Measurements from ENCODE around the gene IGFBP5.

DNA sequence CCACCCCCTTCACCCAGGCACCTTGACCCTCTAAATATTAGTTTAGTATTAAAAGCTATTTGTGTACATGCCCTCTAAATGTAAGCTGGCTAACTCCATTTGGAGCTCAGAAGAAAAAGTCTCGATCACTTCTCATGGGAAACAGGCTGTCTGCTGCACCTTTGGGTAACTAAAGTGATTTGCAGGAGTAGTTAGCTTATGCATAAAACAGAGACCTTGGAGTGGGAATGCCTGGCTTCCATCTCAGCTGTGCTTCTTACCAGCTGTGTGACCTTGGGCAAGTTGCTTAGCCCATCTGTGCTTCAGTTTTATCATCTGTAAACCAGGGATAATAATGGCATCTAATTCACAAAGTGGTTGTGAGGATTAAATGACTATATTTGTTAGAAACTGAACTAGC lies 32.2 kb downstream of the IGFBP5 start:
- TF ChIP-seq, protein P1, sequence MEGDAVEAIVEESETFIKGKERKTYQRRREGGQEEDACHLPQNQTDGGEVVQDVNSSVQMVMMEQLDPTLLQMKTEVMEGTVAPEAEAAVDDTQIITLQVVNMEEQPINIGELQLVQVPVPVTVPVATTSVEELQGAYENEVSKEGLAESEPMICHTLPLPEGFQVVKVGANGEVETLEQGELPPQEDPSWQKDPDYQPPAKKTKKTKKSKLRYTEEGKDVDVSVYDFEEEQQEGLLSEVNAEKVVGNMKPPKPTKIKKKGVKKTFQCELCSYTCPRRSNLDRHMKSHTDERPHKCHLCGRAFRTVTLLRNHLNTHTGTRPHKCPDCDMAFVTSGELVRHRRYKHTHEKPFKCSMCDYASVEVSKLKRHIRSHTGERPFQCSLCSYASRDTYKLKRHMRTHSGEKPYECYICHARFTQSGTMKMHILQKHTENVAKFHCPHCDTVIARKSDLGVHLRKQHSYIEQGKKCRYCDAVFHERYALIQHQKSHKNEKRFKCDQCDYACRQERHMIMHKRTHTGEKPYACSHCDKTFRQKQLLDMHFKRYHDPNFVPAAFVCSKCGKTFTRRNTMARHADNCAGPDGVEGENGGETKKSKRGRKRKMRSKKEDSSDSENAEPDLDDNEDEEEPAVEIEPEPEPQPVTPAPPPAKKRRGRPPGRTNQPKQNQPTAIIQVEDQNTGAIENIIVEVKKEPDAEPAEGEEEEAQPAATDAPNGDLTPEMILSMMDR (IDR thresholded peaks at IDR 0.05; ENCODE audit: poor library complexity), result no peak
- no peak for TF ChIP-seq EZH2phosphoT487 (IDR thresholded peaks at IDR 0.05; ENCODE audit: low read depth, severe bottlenecking, unreplicated experiment)
